ENCODE data around the gene CMTM6. TPM values are rescaled to one million over a fixed set of nuclear protein-coding genes. Genes with fewer than 3 reads are reported as not detected.
A peak's percentile ranks its signal among the peaks of the same experiment; 100 is the strongest.
"Not testable (repeated sequence)": the region's sequence is repeated elsewhere in the genome, so short reads cannot be mapped to it uniquely, and the experiment has no call there.

Gene CMTM6
- 100 to 1,000 TPM in 1 of 4 donors, 10 to 100 TPM in 3; 73.9 to 101 (median 93.3) TPM for polyA plus RNA-seq (ENCODE audit: insufficient read length in 4 of 4)

GRCh38 chr3:32502118-32502945 lies at the start of gene CMTM6:
CMTM6 (minus strand) TSS chr3:32502852; CDS start chr3:32502745, 107 bp downstream.
- peak; percentile 60 to 77 (median 68) for DNase-seq (ENCODE audit: low read depth in 4 of 4, low spot score in 3 of 4)

GRCh38 chr3:32552013-32552412 lies 49.4 kb upstream of the CMTM6 start:
- no peak for DNase-seq (ENCODE audit: low read depth in 4 of 4, low spot score in 3 of 4)

- no peak for DNase-seq (ENCODE audit: low read depth in 4 of 4, low spot score in 3 of 4)
These were observed 48.8 kb upstream of the CMTM6 start for GRCh38 chr3:32551496-32551895.

GRCh38 chr3:32551087-32551486 lies 48.4 kb upstream of the CMTM6 start:
- DNase-seq (ENCODE audit: low read depth in 4 of 4, low spot score in 3 of 4): peak in 1 of 4 donors; percentile 3

GRCh38 chr3:32545305-32545704 lies 42.7 kb upstream of the CMTM6 start:
- DNase-seq (ENCODE audit: low read depth in 4 of 4, low spot score in 3 of 4): no peak

GRCh38 chr3:32544894-32545293 lies 42.2 kb upstream of the CMTM6 start:
- no peak for DNase-seq (ENCODE audit: low read depth in 4 of 4, low spot score in 3 of 4)

GRCh38 chr3:32542807-32543206 lies 40.2 kb upstream of the CMTM6 start:
- DNase-seq (ENCODE audit: low read depth in 4 of 4, low spot score in 3 of 4): no peak

- no peak for DNase-seq (ENCODE audit: low read depth in 4 of 4, low spot score in 3 of 4)
These were observed 38.2 kb upstream of the CMTM6 start for GRCh38 chr3:32540899-32541298.

- DNase-seq (ENCODE audit: low read depth in 4 of 4, low spot score in 3 of 4): no peak
These were observed 29.8 kb upstream of the CMTM6 start for GRCh38 chr3:32532434-32532833.

- DNase-seq (ENCODE audit: low read depth in 4 of 4, low spot score in 3 of 4): no peak
These were observed 28.5 kb upstream of the CMTM6 start for GRCh38 chr3:32531010-32531647.

GRCh38 chr3:32525720-32526119 lies 23.1 kb upstream of the CMTM6 start:
- DNase-seq (ENCODE audit: low read depth in 4 of 4, low spot score in 3 of 4): no peak

- DNase-seq (ENCODE audit: low read depth in 4 of 4, low spot score in 3 of 4): no peak
These were observed 20.0 kb upstream of the CMTM6 start for GRCh38 chr3:32522682-32523081.

GRCh38 chr3:32518921-32519320 lies 16.3 kb upstream of the CMTM6 start:
- not testable (repeated sequence) for DNase-seq (ENCODE audit: low read depth in 4 of 4, low spot score in 3 of 4)

- DNase-seq (ENCODE audit: low read depth in 4 of 4, low spot score in 3 of 4): not testable (repeated sequence)
These were observed 14.1 kb upstream of the CMTM6 start for GRCh38 chr3:32516751-32517150.

GRCh38 chr3:32511005-32511404 lies 8.4 kb upstream of the CMTM6 start:
- no peak for DNase-seq (ENCODE audit: low read depth in 4 of 4, low spot score in 3 of 4)

- peak in 3 of 4 donors; percentile 51 to 61 (median 59) for DNase-seq (ENCODE audit: low read depth in 4 of 4, low spot score in 3 of 4)
These were observed 7.5 kb upstream of the CMTM6 start for GRCh38 chr3:32510075-32510724.

GRCh38 chr3:32508711-32509110 lies 6.1 kb upstream of the CMTM6 start:
- peak in 3 of 4 donors; percentile 31 to 55 (median 49) for DNase-seq (ENCODE audit: low read depth in 4 of 4, low spot score in 3 of 4)

- DNase-seq (ENCODE audit: low read depth in 4 of 4, low spot score in 3 of 4): no peak
These were observed 3.8 kb upstream of the CMTM6 start for GRCh38 chr3:32506466-32506865.

- no peak for DNase-seq (ENCODE audit: low read depth in 4 of 4, low spot score in 3 of 4)
These were observed 264 bp upstream of the CMTM6 start for GRCh38 chr3:32502946-32503286.

- DNase-seq (ENCODE audit: low read depth in 4 of 4, low spot score in 3 of 4): no peak
These were observed 902 bp downstream of the CMTM6 start for GRCh38 chr3:32501783-32502117.
